ENCODE results near the gene ANTXRL.
"Not testable (repeated sequence)": the region's sequence is repeated elsewhere in the genome, so short reads cannot be mapped to it uniquely, and the experiment has no call there.

ANTXRL gene

DNA sequence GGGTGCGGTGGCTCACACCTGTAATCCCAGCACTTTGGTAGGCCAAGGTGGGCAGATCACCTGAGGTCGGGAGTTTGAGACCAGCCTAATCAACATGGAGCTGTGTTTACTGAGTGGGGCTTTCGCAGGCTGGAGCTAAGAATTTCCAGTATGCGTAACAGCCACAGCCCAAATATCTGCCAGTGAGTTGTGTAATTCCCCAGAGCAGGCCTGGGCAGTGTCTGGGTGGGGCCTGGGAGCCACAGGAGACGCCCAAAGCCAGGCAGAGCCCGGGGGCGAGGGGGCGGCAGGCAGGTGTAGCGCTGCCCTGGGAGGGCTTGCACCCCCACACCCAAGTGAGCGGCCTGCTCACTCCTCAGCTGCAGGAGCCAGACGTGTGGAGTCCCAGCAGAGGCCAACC, 88.6 kb downstream of the ANTXRL start, which contains the start of gene ANXA8L1:
Gene ANXA8L1 (plus strand): TSS at position 371 of the 400 bp plus-strand sequence. CDS start 76 bp downstream, outside the sequence.
- not testable (repeated sequence) for FAIRE-seq

DNA sequence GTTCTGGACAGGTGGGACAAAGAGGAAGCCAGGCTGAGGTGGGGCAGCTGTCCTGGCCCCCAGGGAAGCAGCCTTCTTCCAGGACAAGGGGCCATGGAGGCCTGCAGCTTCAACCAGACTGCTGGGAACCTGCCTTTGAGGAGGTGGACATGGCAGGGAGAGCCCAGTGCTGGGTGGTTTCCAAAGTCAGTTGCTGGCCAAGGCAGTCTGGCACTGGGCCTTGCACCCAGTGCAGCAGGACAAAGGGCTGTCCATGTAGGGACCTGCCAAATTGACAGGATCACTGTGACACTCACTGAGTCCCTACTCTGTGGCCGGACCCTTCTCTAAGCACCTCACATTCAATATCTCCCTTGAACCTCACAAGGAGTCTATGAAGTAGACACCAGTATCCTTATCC, 90.2 kb downstream of the ANTXRL start:
- FAIRE-seq, result not testable (repeated sequence)

DNA sequence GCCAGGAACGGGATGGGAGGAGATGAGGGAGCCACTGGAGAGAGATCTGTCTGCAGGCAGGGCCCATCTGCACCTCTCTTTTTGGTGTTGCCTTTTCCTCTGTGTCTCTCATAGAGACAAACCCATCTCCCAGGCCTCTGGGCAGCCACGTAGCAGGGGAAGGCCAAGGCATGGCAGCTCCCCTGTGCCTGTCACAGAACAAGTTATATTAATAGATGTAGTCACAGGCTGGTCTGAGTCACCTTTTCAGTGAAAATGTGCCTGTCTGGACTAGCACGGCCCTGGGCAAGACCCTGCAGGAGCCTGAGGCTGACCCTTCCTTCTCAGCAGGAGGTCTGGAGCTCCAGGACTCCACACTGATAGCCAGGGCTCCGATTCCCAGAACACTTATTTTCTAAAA, 90.9 kb downstream of the ANTXRL start:
- not testable (repeated sequence) for FAIRE-seq

DNA sequence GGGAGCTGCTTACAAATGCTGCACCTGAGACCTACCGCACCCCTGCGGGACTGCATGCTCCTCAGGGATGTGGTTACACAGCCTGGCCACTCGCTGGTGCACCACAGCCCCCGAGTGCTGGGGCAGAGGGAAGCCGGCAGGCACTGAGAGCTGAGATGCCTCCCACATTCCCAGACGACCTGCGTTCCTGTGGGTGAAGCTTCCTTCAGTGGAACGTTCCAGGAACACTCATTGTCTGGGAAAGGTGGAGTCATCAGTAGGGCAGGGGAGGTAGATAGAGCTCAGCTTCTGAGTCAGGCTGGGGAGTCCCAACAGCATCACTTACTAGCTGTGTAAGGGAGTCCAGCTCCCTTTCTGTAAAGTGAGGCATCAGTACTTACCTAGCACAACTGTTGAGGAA, 91.3 kb downstream of the ANTXRL start:
- not testable (repeated sequence) for FAIRE-seq

DNA sequence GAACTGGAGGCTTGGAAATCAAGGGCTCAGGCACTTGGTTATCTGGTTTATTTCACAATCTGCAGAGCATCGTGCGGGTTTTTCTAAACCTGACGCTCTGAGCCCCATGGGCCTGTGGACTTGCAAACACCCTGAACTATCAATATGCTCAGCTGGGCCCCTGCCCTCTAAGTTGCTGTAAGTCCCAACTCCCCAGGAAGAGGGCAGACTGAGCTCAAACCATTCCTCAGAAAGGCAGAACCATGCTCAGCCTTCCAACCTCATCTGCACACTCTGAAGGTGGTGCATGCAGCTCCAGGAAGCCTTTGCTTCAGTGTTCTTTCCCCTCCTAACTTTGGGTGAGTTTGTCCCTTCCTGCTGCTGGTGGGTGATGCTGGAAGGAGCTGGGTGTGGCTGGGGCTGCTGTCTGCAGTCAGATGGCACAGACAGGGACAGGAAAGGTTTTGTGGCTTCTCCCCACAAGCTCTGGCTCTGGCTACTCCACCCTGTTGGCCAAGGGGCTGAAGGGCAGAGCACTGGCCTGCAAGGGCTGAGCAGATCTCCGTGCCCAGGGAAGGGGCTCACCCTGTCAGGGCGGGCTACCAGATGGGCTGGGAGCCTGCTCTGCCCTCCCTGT, 92.5 kb downstream of the ANTXRL start:
- FAIRE-seq, result not testable (repeated sequence)
